ENCODE measurements around the gene KRT80.

The KRT80 gene

GRCh38 chr12:52200781-52201450 lies 9.1 kb upstream of the KRT80 start:
- Histone ChIP-seq H3K27ac (ENCODE audit: low read depth, low read length) (peak overlapping the region; percentile 35), H2BK120ac (ENCODE audit: insufficient read depth, low read length, poor library complexity) (peak overlapping the region; percentile 81), H2AFZ (ENCODE audit: insufficient read depth, low read length, poor library complexity) (peak overlapping the region; percentile 33), H3K4me3 (ENCODE audit: low read depth, low read length) (no peak overlapping the region), H3K27me3 (ENCODE audit: insufficient read depth, low read length) (no peaks in the 10 kb centered on the region), H4K12ac (ENCODE audit: low read depth, low read length) (no peak overlapping the region), H3K4ac (ENCODE audit: low read depth, low read length) (peak overlapping the region; percentile 65), H3K18ac (ENCODE audit: low read length) (peak overlapping the region; percentile 82), H3K79me1 (ENCODE audit: low read length) (peaks cover 53% of the 10 kb centered on the region), H2BK12ac (ENCODE audit: low read length) (peak overlapping the region; percentile 94), H4K8ac (ENCODE audit: low read depth, low read length) (peak overlapping the region; percentile 44), H3K36me3 (ENCODE audit: control insufficient read depth in 1 of 2, insufficient read depth in 2 of 2, low read length in 2 of 2) (no peaks in the 10 kb centered on the region), H4K91ac (ENCODE audit: low read depth, low read length) (peak overlapping the region; percentile 94), H3K79me2 (ENCODE audit: control insufficient read depth, insufficient read depth, low read length, poor library complexity) (peaks cover 3% of the 10 kb centered on the region), H3K23ac (ENCODE audit: low read length) (no peak overlapping the region), H3K4me1 (ENCODE audit: control insufficient read depth in 1 of 2, insufficient read depth in 2 of 2, low read length in 2 of 2) (peaks cover 47 to 53% of the 10 kb centered on the region in 2 experiments), H2AK5ac (ENCODE audit: low read length) (peak overlapping the region; percentile 83), H3K4me2 (ENCODE audit: low read length) (no peak overlapping the region), H3K14ac (ENCODE audit: low read length) (peak overlapping the region; percentile 75), H3K9me3 (ENCODE audit: insufficient read depth, low read depth, low read length) (no peaks in the 10 kb centered on the region), H2BK5ac (ENCODE audit: low read depth, low read length, poor library complexity) (peak overlapping the region; percentile 62), H3K9ac (ENCODE audit: low read length) (no peak overlapping the region)
- DNase-seq: no peak
- WGBS (ENCODE audit: extremely low coverage, insufficient coverage, insufficient read length): no CpG with 5 or more reads among the region's 15 CpGs

- Histone ChIP-seq H3K79me1 (ENCODE audit: low read length) (peaks cover 58% of the 10 kb centered on the region), H4K8ac (ENCODE audit: low read depth, low read length) (peak overlapping the region; percentile 12), H3K18ac (ENCODE audit: low read length) (peak overlapping the region; percentile 0), H3K23ac (ENCODE audit: low read length) (no peak overlapping the region), H2BK120ac (ENCODE audit: insufficient read depth, low read length, poor library complexity) (peak overlapping the region; percentile 28), H2AK5ac (ENCODE audit: low read length) (peak overlapping the region; percentile 26), H4K91ac (ENCODE audit: low read depth, low read length) (peak overlapping the region; percentile 94), H3K14ac (ENCODE audit: low read length) (peak overlapping the region; percentile 14), H3K79me2 (ENCODE audit: control insufficient read depth, insufficient read depth, low read length, poor library complexity) (peaks cover 5% of the 10 kb centered on the region), H3K9me3 (ENCODE audit: insufficient read depth, low read depth, low read length) (no peaks in the 10 kb centered on the region), H3K9ac (ENCODE audit: low read length) (no peak overlapping the region), H2AFZ (ENCODE audit: insufficient read depth, low read length, poor library complexity) (no peak overlapping the region), H4K12ac (ENCODE audit: low read depth, low read length) (no peak overlapping the region), H3K4me1 (ENCODE audit: control insufficient read depth in 1 of 2, insufficient read depth in 2 of 2, low read length in 2 of 2) (peaks cover 52 to 59% of the 10 kb centered on the region in 2 experiments), H3K4me2 (ENCODE audit: low read length) (no peak overlapping the region), H2BK5ac (ENCODE audit: low read depth, low read length, poor library complexity) (peak overlapping the region; percentile 4), H2BK12ac (ENCODE audit: low read length) (peak overlapping the region; percentile 94), H3K27ac (ENCODE audit: low read depth, low read length) (peak overlapping the region; percentile 16), H3K4ac (ENCODE audit: low read depth, low read length) (no peak overlapping the region), H3K27me3 (ENCODE audit: insufficient read depth, low read length) (no peaks in the 10 kb centered on the region), H3K36me3 (ENCODE audit: control insufficient read depth in 1 of 2, insufficient read depth in 2 of 2, low read length in 2 of 2) (no peaks in the 10 kb centered on the region), H3K4me3 (ENCODE audit: low read depth, low read length) (no peak overlapping the region)
- WGBS (ENCODE audit: extremely low coverage, insufficient coverage, insufficient read length): no CpG with 5 or more reads among the region's 13 CpGs
- no peak for DNase-seq
These were observed 8.4 kb upstream of the KRT80 start for GRCh38 chr12:52200086-52200780.

- Histone ChIP-seq H3K4me2 (ENCODE audit: low read length) (no peak overlapping the region), H3K9ac (ENCODE audit: low read length) (no peak overlapping the region), H2AK5ac (ENCODE audit: low read length) (peak overlapping the region; percentile 30), H4K91ac (ENCODE audit: low read depth, low read length) (peak overlapping the region; percentile 94), H4K8ac (ENCODE audit: low read depth, low read length) (peak overlapping the region; percentile 11), H3K36me3 (ENCODE audit: control insufficient read depth in 1 of 2, insufficient read depth in 2 of 2, low read length in 2 of 2) (no peaks in the 10 kb centered on the region), H3K9me3 (ENCODE audit: insufficient read depth, low read depth, low read length) (no peaks in the 10 kb centered on the region), H3K79me1 (ENCODE audit: low read length) (peaks cover 63% of the 10 kb centered on the region), H3K4ac (ENCODE audit: low read depth, low read length) (no peak overlapping the region), H2BK12ac (ENCODE audit: low read length) (peak overlapping the region; percentile 83), H3K4me1 (ENCODE audit: control insufficient read depth in 1 of 2, insufficient read depth in 2 of 2, low read length in 2 of 2) (peaks cover 61 to 65% of the 10 kb centered on the region in 2 experiments), H3K18ac (ENCODE audit: low read length) (peak overlapping the region; percentile 11), H3K4me3 (ENCODE audit: low read depth, low read length) (no peak overlapping the region), H2BK5ac (ENCODE audit: low read depth, low read length, poor library complexity) (peak overlapping the region; percentile 32), H3K14ac (ENCODE audit: low read length) (peak overlapping the region; percentile 74), H3K27ac (ENCODE audit: low read depth, low read length) (peak overlapping the region; percentile 31), H4K12ac (ENCODE audit: low read depth, low read length) (no peak overlapping the region), H2BK120ac (ENCODE audit: insufficient read depth, low read length, poor library complexity) (peak overlapping the region; percentile 28), H3K27me3 (ENCODE audit: insufficient read depth, low read length) (no peaks in the 10 kb centered on the region), H3K23ac (ENCODE audit: low read length) (no peak overlapping the region), H3K79me2 (ENCODE audit: control insufficient read depth, insufficient read depth, low read length, poor library complexity) (peaks cover 7% of the 10 kb centered on the region), H2AFZ (ENCODE audit: insufficient read depth, low read length, poor library complexity) (no peak overlapping the region)
- WGBS (ENCODE audit: extremely low coverage, insufficient coverage, insufficient read length): no CpG with 5 or more reads among the region's 8 CpGs
- peak in 1 of 2 donors; percentile 25 for DNase-seq
These were observed 7.6 kb upstream of the KRT80 start for GRCh38 chr12:52199294-52199919.

GRCh38 chr12:52198454-52199215 lies 6.8 kb upstream of the KRT80 start:
- Histone ChIP-seq H3K18ac (ENCODE audit: low read length) (peak overlapping the region; percentile 11), H4K8ac (ENCODE audit: low read depth, low read length) (peak overlapping the region; percentile 41), H2AFZ (ENCODE audit: insufficient read depth, low read length, poor library complexity) (peak overlapping the region; percentile 19), H3K4me2 (ENCODE audit: low read length) (no peak overlapping the region), H3K9ac (ENCODE audit: low read length) (no peak overlapping the region), H4K91ac (ENCODE audit: low read depth, low read length) (peak overlapping the region; percentile 94), H2BK12ac (ENCODE audit: low read length) (peak overlapping the region; percentile 83), H3K14ac (ENCODE audit: low read length) (peak overlapping the region; percentile 74), H3K4ac (ENCODE audit: low read depth, low read length) (no peak overlapping the region), H3K79me2 (ENCODE audit: control insufficient read depth, insufficient read depth, low read length, poor library complexity) (peaks cover 7% of the 10 kb centered on the region), H3K23ac (ENCODE audit: low read length) (no peak overlapping the region), H4K12ac (ENCODE audit: low read depth, low read length) (no peak overlapping the region), H3K4me1 (ENCODE audit: control insufficient read depth in 1 of 2, insufficient read depth in 2 of 2, low read length in 2 of 2) (peaks cover 63 to 65% of the 10 kb centered on the region in 2 experiments), H3K27me3 (ENCODE audit: insufficient read depth, low read length) (no peaks in the 10 kb centered on the region), H2BK5ac (ENCODE audit: low read depth, low read length, poor library complexity) (peak overlapping the region; percentile 32), H3K9me3 (ENCODE audit: insufficient read depth, low read depth, low read length) (no peaks in the 10 kb centered on the region), H3K79me1 (ENCODE audit: low read length) (peaks cover 63% of the 10 kb centered on the region), H3K4me3 (ENCODE audit: low read depth, low read length) (no peak overlapping the region), H2BK120ac (ENCODE audit: insufficient read depth, low read length, poor library complexity) (peak overlapping the region; percentile 15), H2AK5ac (ENCODE audit: low read length) (peak overlapping the region; percentile 51), H3K27ac (ENCODE audit: low read depth, low read length) (peak overlapping the region; percentile 31), H3K36me3 (ENCODE audit: control insufficient read depth in 1 of 2, insufficient read depth in 2 of 2, low read length in 2 of 2) (no peaks in the 10 kb centered on the region)
- WGBS (ENCODE audit: extremely low coverage, insufficient coverage, insufficient read length): no CpG with 5 or more reads among the region's 5 CpGs
- no peak for DNase-seq

All from trophoblast cell (in vitro differentiated cells and primary cell).